Testis (tissue), 3 donors: Measurements from ENCODE around the gene TCP11L1. TPM values are rescaled to one million over a fixed set of nuclear protein-coding genes. Genes with fewer than 3 reads are reported as not detected.

ENCODE experiments used
- DNase-seq: peaks from one replicate; pipeline ENCODE4 v3.0.0-alpha.2; 2019
- H3K27ac ChIP-seq, 2 donors: fragments of 200-600 bp; sonication (generic); one replicate each; pipeline ENCODE4 v1.5.1; 2019
- H3K27me3 ChIP-seq: fragments of 200-600 bp; sonication (generic); one replicate; pipeline ENCODE4 v1.5.1; 2019
- H3K36me3 ChIP-seq: fragments of 200-600 bp; sonication (generic); one replicate; pipeline ENCODE4 v1.5.1; 2017; ENCODE audit warnings: low read depth; ENCODE audit errors: missing control alignments
- H3K4me1 ChIP-seq: fragments of 200-600 bp; sonication (generic); one replicate; pipeline ENCODE4 v1.5.1; 2019
- H3K4me3 ChIP-seq, 2 donors: fragments of 200-600 bp; sonication (generic); one replicate each; pipeline ENCODE4 v1.5.1; 2017 to 2019
- H3K9me3 ChIP-seq: fragments of 200-600 bp; sonication (generic); one replicate; pipeline ENCODE4 v1.5.1; 2017
- POLR2A ChIP-seq: fragments of 450-650 bp; IDR thresholded peaks from one replicate; pipeline ENCODE4 v1.6.1; 2017; ENCODE audit warnings: antibody characterized with exemption, mild to moderate bottlenecking, moderate library complexity
- WGBS, 2 donors: methylation state at CpG; one replicate each; pipeline ENCODE4 v1.1.5; 2018; 5-methylcytosine and 5-hydroxymethylcytosine counted together
- intact Hi-C: fragments of 100-400 bp; cut with DNase I; formaldehyde crosslinking; loops from one replicate; pipeline ENCODE4 v1.15.1; 2023; ENCODE audit warnings: low total_unique reads
- polyA plus RNA-seq: library from polyadenylated mRNA; stranded (reverse); fragments of 350-450 nt; fragmentation: Illumina TruSeq; extraction: RNeasy Lipid Tissue Mini Kit (QIAGEN cat#74804); gene quantifications from one replicate; pipeline ENCODE4 v1.2.3, GENCODE V29; 2014; ENCODE audit warnings: low read depth, low replicate concordance; ENCODE audit not compliant: insufficient read depth
- total RNA-seq, 2 donors: library from RNA; depleted of rRNA; stranded (reverse); fragments of >200 nt; gene quantifications; one replicate each; pipeline ENCODE4 v1.2.3, GENCODE V29; 2016
- TF ChIP-seq, protein P1 (sequence below), 3 experiments: fragments of 450-650 bp in 2 of 3; fragments of 200-600 bp in 1 of 3; sonication (generic) in 1 of 3; IDR thresholded peaks; one replicate each; pipeline ENCODE4 v1.5.1; 2016 to 2019; ENCODE audit warnings: antibody characterized with exemption in 3 of 3, mild to moderate bottlenecking in 2 of 3, moderate library complexity in 1 of 3

The TCP11L1 gene
- total and polyA plus RNA-seq, 3 donors from 2014 or later: 13.6 to 31.9 (median 26.6) TPM

DNA sequence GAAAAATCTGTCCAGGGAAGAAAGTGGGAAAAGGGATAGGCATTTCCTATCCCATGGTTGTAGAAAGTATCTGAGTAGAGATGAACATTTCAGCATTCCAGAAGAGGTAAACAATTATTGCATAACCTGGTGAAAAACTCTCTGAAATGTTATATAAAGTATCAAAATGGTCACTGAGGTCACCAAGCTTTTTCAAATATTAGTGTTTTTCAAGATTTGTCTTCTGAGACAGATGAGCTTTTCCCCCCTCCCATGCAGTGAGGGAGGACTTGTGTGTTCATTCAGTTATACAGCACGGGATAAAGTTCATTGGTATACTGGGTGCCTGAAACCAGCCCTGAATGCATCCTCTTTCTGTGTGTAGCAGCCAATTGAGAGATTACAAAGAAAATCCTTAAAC lies 25.6 kb upstream of the TCP11L1 start:
- no peaks in the 10 kb centered on the region for H3K4me1 ChIP-seq
- no peak for TF ChIP-seq POLR2A
- TF ChIP-seq, protein P1, sequence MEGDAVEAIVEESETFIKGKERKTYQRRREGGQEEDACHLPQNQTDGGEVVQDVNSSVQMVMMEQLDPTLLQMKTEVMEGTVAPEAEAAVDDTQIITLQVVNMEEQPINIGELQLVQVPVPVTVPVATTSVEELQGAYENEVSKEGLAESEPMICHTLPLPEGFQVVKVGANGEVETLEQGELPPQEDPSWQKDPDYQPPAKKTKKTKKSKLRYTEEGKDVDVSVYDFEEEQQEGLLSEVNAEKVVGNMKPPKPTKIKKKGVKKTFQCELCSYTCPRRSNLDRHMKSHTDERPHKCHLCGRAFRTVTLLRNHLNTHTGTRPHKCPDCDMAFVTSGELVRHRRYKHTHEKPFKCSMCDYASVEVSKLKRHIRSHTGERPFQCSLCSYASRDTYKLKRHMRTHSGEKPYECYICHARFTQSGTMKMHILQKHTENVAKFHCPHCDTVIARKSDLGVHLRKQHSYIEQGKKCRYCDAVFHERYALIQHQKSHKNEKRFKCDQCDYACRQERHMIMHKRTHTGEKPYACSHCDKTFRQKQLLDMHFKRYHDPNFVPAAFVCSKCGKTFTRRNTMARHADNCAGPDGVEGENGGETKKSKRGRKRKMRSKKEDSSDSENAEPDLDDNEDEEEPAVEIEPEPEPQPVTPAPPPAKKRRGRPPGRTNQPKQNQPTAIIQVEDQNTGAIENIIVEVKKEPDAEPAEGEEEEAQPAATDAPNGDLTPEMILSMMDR (IDR thresholded peaks at IDR 0.05): no peak
- no peak for DNase-seq
- no peaks in the 10 kb centered on the region for H3K9me3 ChIP-seq
- no peaks in the 10 kb centered on the region for H3K36me3 ChIP-seq
- intact Hi-C loops: no loop called here
- WGBS, 2 donors: 33 to 45% methylated on average over 1 of the region's 1 CpG
- no peak overlapping the region for H3K4me3 ChIP-seq
- no peak overlapping the region for H3K27ac ChIP-seq
- H3K27me3 ChIP-seq: no peaks in the 10 kb centered on the region

DNA sequence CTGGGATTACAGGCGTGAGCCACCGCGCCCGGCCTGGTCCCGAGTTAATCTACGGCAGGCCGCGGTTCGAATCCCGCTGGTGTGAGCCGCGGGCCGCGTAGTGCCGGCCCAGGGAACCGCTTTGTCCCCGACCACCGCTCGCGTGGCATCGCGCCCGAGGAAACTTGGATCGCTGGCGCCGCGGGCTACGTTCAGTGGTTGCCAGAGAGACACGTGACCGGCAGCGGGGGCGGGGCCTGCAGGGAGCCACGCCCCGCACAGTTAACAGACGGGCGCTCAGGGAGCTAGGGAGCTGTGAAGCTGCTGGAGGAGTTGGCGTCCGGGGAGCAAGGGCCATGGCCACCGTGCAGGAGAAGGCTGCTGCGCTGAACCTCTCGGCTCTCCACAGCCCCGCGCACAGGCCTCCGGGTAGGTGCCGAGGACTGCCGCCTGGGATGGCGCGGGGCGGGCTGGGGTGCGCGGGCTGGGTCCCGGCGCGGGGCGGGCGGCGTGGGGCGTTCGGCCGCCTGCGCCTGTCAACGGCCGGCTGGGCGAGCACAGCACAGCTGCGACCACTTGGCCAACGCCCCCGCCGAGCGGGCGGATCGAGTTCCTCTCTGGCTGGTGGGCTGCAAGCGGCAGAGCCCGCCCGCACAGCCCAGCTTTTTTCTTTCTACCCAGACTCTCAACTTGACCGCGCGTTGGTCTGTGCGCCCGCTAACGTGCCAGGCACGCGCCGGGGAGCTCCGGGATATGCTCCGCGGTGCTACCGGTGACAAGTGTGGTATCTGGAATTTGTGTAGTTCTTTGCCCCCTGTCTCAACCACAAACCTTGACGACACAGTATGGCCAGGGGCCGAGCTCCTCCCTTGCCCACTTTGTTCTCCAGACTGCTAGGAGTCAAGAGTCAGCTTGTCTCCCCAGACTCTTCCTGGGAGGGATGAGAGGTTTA lies 23.5 kb upstream of the TCP11L1 start, which contains the start of gene DEPDC7:
Gene DEPDC7 (plus strand): TSS at position 258 of the 931 bp plus-strand sequence. CDS start 78 bp downstream, at position 336.
- intact Hi-C loops: no loop called here
- H3K27ac ChIP-seq: peak within 1 kb of the TSS in 1 of 2 donors; percentile 39
- WGBS, 2 donors: 1 to 7% methylated on average over 37 to 43 of the region's 89 CpGs

DNA sequence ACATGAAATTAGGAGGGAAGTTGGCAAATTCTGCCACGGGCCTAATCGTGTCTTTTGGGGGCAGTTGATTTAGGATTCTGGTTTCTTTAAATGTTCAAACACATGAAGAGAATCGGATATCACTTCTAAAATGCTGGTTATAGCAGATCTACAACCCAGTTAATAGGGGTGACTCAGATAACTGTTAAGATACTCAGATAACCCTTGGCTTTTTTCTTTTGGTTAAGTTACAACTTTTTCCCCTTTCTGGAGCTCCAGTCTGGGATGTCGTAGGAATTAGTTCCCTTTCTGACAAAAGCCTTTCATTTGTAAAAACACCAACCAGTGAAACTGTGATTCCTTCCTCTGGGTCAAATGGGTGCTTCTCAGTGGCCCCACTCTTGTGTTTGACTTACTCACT lies 22.7 kb upstream of the TCP11L1 start:
- no peak for DNase-seq
- Histone ChIP-seq H3K4me1 (no peaks in the 10 kb centered on the region), H3K4me3 (peak overlapping the region; percentile 57 to 60), H3K9me3 (no peaks in the 10 kb centered on the region), H3K27ac (peak overlapping the region in 1 of 2 donors; percentile 39), H3K27me3 (no peaks in the 10 kb centered on the region), H3K36me3 (no peaks in the 10 kb centered on the region)
- TF ChIP-seq, protein P1 (IDR thresholded peaks at IDR 0.05): no peak
- no peak for TF ChIP-seq POLR2A
- 52 to 64% methylated on average over 4 of the region's 4 CpGs for WGBS, 2 donors
- intact Hi-C loops: no loop called here

More for the DNA sequence above, 23.5 kb upstream of the TCP11L1 start, which contains the start of gene DEPDC7:
- H3K36me3 ChIP-seq: no peaks in the 10 kb centered on the region
- no peaks in the 10 kb centered on the region for H3K9me3 ChIP-seq
- no peaks in the 10 kb centered on the region for H3K27me3 ChIP-seq
- TF ChIP-seq, protein P1 (IDR thresholded peaks at IDR 0.05): no peak
- TF ChIP-seq POLR2A: no peak
- H3K4me1 ChIP-seq: no peaks in the 10 kb centered on the region
- DNase-seq: peak; percentile 94
- peak within 1 kb of the TSS; percentile 57 to 60 for H3K4me3 ChIP-seq

DNA sequence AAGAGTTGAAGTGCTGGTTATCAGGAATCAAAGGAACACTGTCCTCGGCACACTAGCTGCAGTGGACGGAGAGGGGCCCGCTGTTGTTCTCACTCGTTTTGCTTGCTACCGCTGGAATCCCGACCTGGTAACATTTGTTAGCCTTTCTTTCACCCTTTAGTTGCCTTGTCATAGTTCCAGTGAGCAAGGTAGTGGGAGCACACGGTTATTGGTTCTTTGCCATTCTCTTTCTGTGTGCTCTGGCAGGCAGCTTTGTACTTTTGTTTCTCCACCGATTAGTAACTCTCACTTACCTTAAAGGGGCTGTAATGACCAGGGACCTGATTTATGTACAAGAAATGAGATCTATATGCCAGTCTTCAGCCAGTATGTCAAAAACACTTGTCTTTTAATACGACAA lies 21.9 kb upstream of the TCP11L1 start:
- Histone ChIP-seq H3K4me1 (no peaks in the 10 kb centered on the region), H3K4me3 (no peak overlapping the region), H3K27ac (no peak overlapping the region), H3K27me3 (no peaks in the 10 kb centered on the region), H3K9me3 (no peaks in the 10 kb centered on the region), H3K36me3 (no peaks in the 10 kb centered on the region)
- intact Hi-C loops: no loop called here
- DNase-seq: no peak
- TF ChIP-seq, protein P1 (IDR thresholded peaks at IDR 0.05): no peak
- TF ChIP-seq POLR2A: no peak
- WGBS, 2 donors: 55 to 72% methylated on average over 9 of the region's 9 CpGs
